ENCODE data around the gene CD27.

The CD27 gene

GRCh38 chr12:6435961-6436715 lies 8.6 kb upstream of the CD27 start:
- Histone ChIP-seq H3K36me3 (ENCODE audit: control insufficient read depth, insufficient read depth, low read length) (no peaks in the 10 kb centered on the region), H3K27me3 (ENCODE audit: control insufficient read depth, insufficient read depth, low read length) (no peaks in the 10 kb centered on the region), H3K9ac (ENCODE audit: low read length) (no peak overlapping the region), H3K27ac (ENCODE audit: low read depth, low read length) (no peak overlapping the region), H3K4me3 (ENCODE audit: low read depth, low read length) (no peak overlapping the region), H3K9me3 (ENCODE audit: control insufficient read depth, insufficient read depth, low read depth, low read length) (no peaks in the 10 kb centered on the region), H3K4me1 (ENCODE audit: control insufficient read depth, insufficient read depth, low read length) (peaks cover 16% of the 10 kb centered on the region)

GRCh38 chr12:6437586-6437985 lies 7.2 kb upstream of the CD27 start:
- Histone ChIP-seq H3K4me3 (ENCODE audit: low read depth, low read length) (no peak overlapping the region), H3K27me3 (ENCODE audit: control insufficient read depth, insufficient read depth, low read length) (no peaks in the 10 kb centered on the region), H3K4me1 (ENCODE audit: control insufficient read depth, insufficient read depth, low read length) (peaks cover 16% of the 10 kb centered on the region), H3K36me3 (ENCODE audit: control insufficient read depth, insufficient read depth, low read length) (no peaks in the 10 kb centered on the region), H3K27ac (ENCODE audit: low read depth, low read length) (no peak overlapping the region), H3K9ac (ENCODE audit: low read length) (no peak overlapping the region), H3K9me3 (ENCODE audit: control insufficient read depth, insufficient read depth, low read depth, low read length) (no peaks in the 10 kb centered on the region)

GRCh38 chr12:6438345-6438744 lies 6.4 kb upstream of the CD27 start:
- Histone ChIP-seq H3K4me3 (ENCODE audit: low read depth, low read length) (no peak overlapping the region), H3K27me3 (ENCODE audit: control insufficient read depth, insufficient read depth, low read length) (no peaks in the 10 kb centered on the region), H3K36me3 (ENCODE audit: control insufficient read depth, insufficient read depth, low read length) (no peaks in the 10 kb centered on the region), H3K4me1 (ENCODE audit: control insufficient read depth, insufficient read depth, low read length) (peaks cover 14% of the 10 kb centered on the region), H3K9me3 (ENCODE audit: control insufficient read depth, insufficient read depth, low read depth, low read length) (no peaks in the 10 kb centered on the region), H3K9ac (ENCODE audit: low read length) (no peak overlapping the region), H3K27ac (ENCODE audit: low read depth, low read length) (no peak overlapping the region)

- Histone ChIP-seq H3K4me1 (ENCODE audit: control insufficient read depth, insufficient read depth, low read length) (no peaks in the 10 kb centered on the region; the same call in 1 of the 2 replicates), H3K9me3 (ENCODE audit: control insufficient read depth, insufficient read depth, low read depth, low read length) (no peaks in the 10 kb centered on the region)
Observed at GRCh38 chr12:6440391-6440790, 4.4 kb upstream of the CD27 start.

GRCh38 chr12:6442836-6443235 lies 1.9 kb upstream of the CD27 start:
- H3K27ac ChIP-seq (ENCODE audit: low read depth, low read length) = no peak overlapping the region
- H3K9ac ChIP-seq (ENCODE audit: low read length) = no peak overlapping the region
- H3K4me3 ChIP-seq (ENCODE audit: low read depth, low read length) = no peak overlapping the region

More at GRCh38 chr12:6440391-6440790, 4.4 kb upstream of the CD27 start:
- Histone ChIP-seq H3K27me3 (ENCODE audit: control insufficient read depth, insufficient read depth, low read length) (no peaks in the 10 kb centered on the region), H3K4me3 (ENCODE audit: low read depth, low read length) (no peak overlapping the region), H3K9ac (ENCODE audit: low read length) (no peak overlapping the region), H3K27ac (ENCODE audit: low read depth, low read length) (no peak overlapping the region), H3K36me3 (ENCODE audit: control insufficient read depth, insufficient read depth, low read length) (no peaks in the 10 kb centered on the region)

GRCh38 chr12:6443361-6443983 lies 1.3 kb upstream of the CD27 start:
- no peaks in the 10 kb centered on the region for H3K36me3 ChIP-seq (ENCODE audit: control insufficient read depth, insufficient read depth, low read length)
- H3K27ac ChIP-seq (ENCODE audit: low read depth, low read length) = no peak overlapping the region
- H3K27me3 ChIP-seq (ENCODE audit: control insufficient read depth, insufficient read depth, low read length) = no peaks in the 10 kb centered on the region
- no peak overlapping the region for H3K4me3 ChIP-seq (ENCODE audit: low read depth, low read length)
- H3K9ac ChIP-seq (ENCODE audit: low read length) = no peak overlapping the region
- H3K4me1 ChIP-seq (ENCODE audit: control insufficient read depth, insufficient read depth, low read length) = no peaks in the 10 kb centered on the region; the same call in 1 of the 2 replicates
- no peaks in the 10 kb centered on the region for H3K9me3 ChIP-seq (ENCODE audit: control insufficient read depth, insufficient read depth, low read depth, low read length)

More at GRCh38 chr12:6442836-6443235, 1.9 kb upstream of the CD27 start:
- no peaks in the 10 kb centered on the region for H3K9me3 ChIP-seq (ENCODE audit: control insufficient read depth, insufficient read depth, low read depth, low read length)
- H3K36me3 ChIP-seq (ENCODE audit: control insufficient read depth, insufficient read depth, low read length) = no peaks in the 10 kb centered on the region
- H3K4me1 ChIP-seq (ENCODE audit: control insufficient read depth, insufficient read depth, low read length) = no peaks in the 10 kb centered on the region; the same call in 1 of the 2 replicates
- H3K27me3 ChIP-seq (ENCODE audit: control insufficient read depth, insufficient read depth, low read length) = no peaks in the 10 kb centered on the region

- H3K27me3 ChIP-seq (ENCODE audit: control insufficient read depth, insufficient read depth, low read length) = no peaks in the 10 kb centered on the region
- no peak overlapping the region for H3K4me3 ChIP-seq (ENCODE audit: low read depth, low read length)
- H3K4me1 ChIP-seq (ENCODE audit: control insufficient read depth, insufficient read depth, low read length) = no peaks in the 10 kb centered on the region; the same call in 1 of the 2 replicates
- no peak overlapping the region for H3K9ac ChIP-seq (ENCODE audit: low read length)
- no peaks in the 10 kb centered on the region for H3K36me3 ChIP-seq (ENCODE audit: control insufficient read depth, insufficient read depth, low read length)
- H3K9me3 ChIP-seq (ENCODE audit: control insufficient read depth, insufficient read depth, low read depth, low read length) = no peaks in the 10 kb centered on the region
- H3K27ac ChIP-seq (ENCODE audit: low read depth, low read length) = no peak overlapping the region
Observed at GRCh38 chr12:6444031-6444430, 724 bp upstream of the CD27 start.

- Histone ChIP-seq H3K9me3 (ENCODE audit: control insufficient read depth, insufficient read depth, low read depth, low read length) (no peaks in the 10 kb centered on the region), H3K27me3 (ENCODE audit: control insufficient read depth, insufficient read depth, low read length) (no peaks in the 10 kb centered on the region), H3K36me3 (ENCODE audit: control insufficient read depth, insufficient read depth, low read length) (no peaks in the 10 kb centered on the region), H3K4me1 (ENCODE audit: control insufficient read depth, insufficient read depth, low read length) (peaks cover 36% of the 10 kb centered on the region), H3K9ac (ENCODE audit: low read length) (no peak overlapping the region), H3K27ac (ENCODE audit: low read depth, low read length) (no peak overlapping the region; the same call in 1 of the 2 replicates), H3K4me3 (ENCODE audit: low read depth, low read length) (no peak overlapping the region)
Observed at GRCh38 chr12:6450091-6450868, 5.5 kb downstream of the CD27 start.

- no peaks in the 10 kb centered on the region for H3K27me3 ChIP-seq (ENCODE audit: control insufficient read depth, insufficient read depth, low read length)
- no peaks in the 10 kb centered on the region for H3K36me3 ChIP-seq (ENCODE audit: control insufficient read depth, insufficient read depth, low read length)
- peak overlapping the region; percentile 11; the same call in 1 of the 2 replicates for H3K27ac ChIP-seq (ENCODE audit: low read depth, low read length)
- H3K9ac ChIP-seq (ENCODE audit: low read length) = peak overlapping the region; percentile 55
- no peaks in the 10 kb centered on the region for H3K9me3 ChIP-seq (ENCODE audit: control insufficient read depth, insufficient read depth, low read depth, low read length)
- peak overlapping the region; percentile 43 for H3K4me3 ChIP-seq (ENCODE audit: low read depth, low read length)
- peaks cover 36% of the 10 kb centered on the region for H3K4me1 ChIP-seq (ENCODE audit: control insufficient read depth, insufficient read depth, low read length)
Observed at GRCh38 chr12:6450869-6451347, 6.2 kb downstream of the CD27 start.

- Histone ChIP-seq H3K27me3 (ENCODE audit: control insufficient read depth, insufficient read depth, low read length) (no peaks in the 10 kb centered on the region), H3K9me3 (ENCODE audit: control insufficient read depth, insufficient read depth, low read depth, low read length) (no peaks in the 10 kb centered on the region), H3K36me3 (ENCODE audit: control insufficient read depth, insufficient read depth, low read length) (no peaks in the 10 kb centered on the region), H3K4me3 (ENCODE audit: low read depth, low read length) (peak within 1 kb of the TSS; percentile 43), H3K27ac (ENCODE audit: low read depth, low read length) (peak within 1 kb of the TSS; percentile 76; the same call in 1 of the 2 replicates), H3K4me1 (ENCODE audit: control insufficient read depth, insufficient read depth, low read length) (peaks cover 36% of the 10 kb centered on the region), H3K9ac (ENCODE audit: low read length) (peak within 1 kb of the TSS; percentile 55)
Observed at GRCh38 chr12:6451348-6452244, 6.8 kb downstream of the CD27 start, which contains the start of gene TAPBPL. Gene TAPBPL, plus strand, starts transcription at chr12:6452042. Its CDS starts 207 bp downstream, at chr12:6452249.

Data from HUES6 (cell line).